ENCODE results near the gene TMEM151A. TPM values are rescaled to one million over a fixed set of nuclear protein-coding genes. Genes with fewer than 3 reads are reported as not detected.
A peak's percentile ranks its signal among the peaks of the same experiment; 100 is the strongest.

The TMEM151A gene
- total RNA-seq, 2 donors from 2014 or later, result not detected

DNA sequence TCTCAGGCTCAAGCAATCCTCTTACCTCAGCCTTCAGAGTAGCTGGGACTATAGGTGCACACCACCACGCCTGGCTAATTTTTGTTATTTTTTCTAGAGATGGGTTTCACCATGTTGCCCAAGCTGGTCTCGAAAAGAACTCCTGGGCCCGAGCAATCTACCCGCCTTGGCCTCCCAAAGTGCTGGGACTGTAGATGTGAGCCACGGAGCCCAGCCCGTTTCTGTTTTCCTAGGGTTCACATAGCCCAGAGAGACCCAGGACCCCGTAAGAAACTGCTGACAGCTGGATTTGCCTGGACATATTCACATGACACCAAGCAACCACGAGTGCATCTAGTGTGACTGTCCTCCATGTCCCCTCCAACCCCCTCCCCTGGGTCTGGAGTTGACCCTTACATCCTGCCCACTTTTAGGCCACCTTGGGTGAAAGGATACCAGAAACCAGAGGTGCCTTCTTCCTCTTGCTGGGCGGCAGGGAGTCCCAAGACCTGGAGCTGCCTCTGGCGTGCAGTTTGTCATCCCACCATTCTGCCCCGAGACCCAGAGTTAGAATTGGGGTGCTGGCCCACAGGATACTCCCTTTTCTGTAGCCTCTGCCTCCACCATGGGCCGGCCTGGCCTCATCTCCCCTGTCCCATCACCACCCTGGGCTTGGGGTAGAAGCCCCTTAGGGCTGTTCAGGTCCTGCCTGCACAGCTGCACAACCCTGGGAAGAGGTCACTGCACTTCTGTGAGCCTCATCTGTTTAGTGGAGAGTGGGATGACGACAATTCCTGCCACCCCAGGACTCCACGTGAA is 48.2 kb downstream of the TMEM151A start:
- H3K27ac Mint-ChIP-seq, result no peak overlapping the region
- H3K9me3 Mint-ChIP-seq, result no peaks in the 10 kb centered on the region
- peaks cover 24% of the 10 kb centered on the region for H3K36me3 Mint-ChIP-seq
- no peak overlapping the region for H3K4me3 Mint-ChIP-seq
- peaks cover 0 to 6% of the 10 kb centered on the region in 2 donors for H3K27me3 Mint-ChIP-seq
- ATAC-seq (no peak), DNase-seq (ENCODE audit: low spot score) (no peak)
- H3K4me1 Mint-ChIP-seq (ENCODE audit: low read depth in 2 of 2), result peaks cover 36 to 48% of the 10 kb centered on the region in 2 donors

DNA sequence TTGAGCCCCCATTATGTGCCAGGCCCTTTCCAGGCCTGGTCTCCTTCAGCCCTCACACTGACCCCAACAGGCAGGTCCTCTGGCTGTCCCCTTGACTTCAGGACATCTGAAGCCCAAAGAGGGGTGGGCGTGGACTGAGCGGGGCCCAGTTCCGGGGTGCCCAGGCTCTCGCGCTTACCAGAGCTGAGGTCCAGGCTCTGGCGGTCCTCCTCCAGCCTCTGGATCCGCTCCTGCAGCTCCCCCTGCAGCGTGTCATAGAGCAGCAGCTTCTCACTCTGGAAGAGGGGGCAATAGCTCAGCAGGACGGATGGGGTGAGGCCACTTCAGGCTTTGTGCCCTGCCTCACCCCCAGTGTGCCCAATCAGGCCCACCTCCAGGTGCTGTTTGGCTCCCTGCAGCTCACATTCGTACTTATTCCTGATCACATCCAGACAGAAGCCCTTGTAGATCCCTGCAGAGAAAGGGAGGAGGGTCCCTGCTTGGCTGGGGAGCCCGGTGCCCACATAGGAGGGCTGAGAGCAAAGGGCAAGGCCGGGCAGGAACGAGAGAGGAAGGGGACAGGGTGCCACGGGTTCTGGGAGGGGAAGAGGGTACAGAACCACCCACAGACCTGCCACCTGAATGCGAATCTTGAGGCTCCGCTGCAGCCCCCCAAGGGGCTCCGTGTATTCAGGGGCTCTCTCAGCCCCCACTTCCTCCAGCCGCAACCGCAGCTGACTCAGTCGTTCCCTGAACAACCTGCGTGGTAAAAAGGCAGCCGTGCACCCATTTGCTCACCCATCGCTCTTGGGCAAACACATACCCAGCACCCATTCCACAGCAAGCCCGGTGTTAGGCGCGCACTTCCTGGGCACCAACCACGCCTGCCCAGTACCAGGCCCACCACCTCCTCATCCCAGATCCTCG is 49.2 kb downstream of the TMEM151A start:
- no peak for ATAC-seq
- Mint-ChIP-seq H3K4me1 (ENCODE audit: low read depth in 2 of 2) (peaks cover 38 to 57% of the 10 kb centered on the region in 2 donors), H3K4me3 (no peak overlapping the region), H3K27ac (no peak overlapping the region), H3K36me3 (peaks cover 24% of the 10 kb centered on the region), H3K27me3 (peaks cover 0 to 4% of the 10 kb centered on the region in 2 donors), H3K9me3 (no peaks in the 10 kb centered on the region)
- no peak for DNase-seq (ENCODE audit: low spot score)

DNA sequence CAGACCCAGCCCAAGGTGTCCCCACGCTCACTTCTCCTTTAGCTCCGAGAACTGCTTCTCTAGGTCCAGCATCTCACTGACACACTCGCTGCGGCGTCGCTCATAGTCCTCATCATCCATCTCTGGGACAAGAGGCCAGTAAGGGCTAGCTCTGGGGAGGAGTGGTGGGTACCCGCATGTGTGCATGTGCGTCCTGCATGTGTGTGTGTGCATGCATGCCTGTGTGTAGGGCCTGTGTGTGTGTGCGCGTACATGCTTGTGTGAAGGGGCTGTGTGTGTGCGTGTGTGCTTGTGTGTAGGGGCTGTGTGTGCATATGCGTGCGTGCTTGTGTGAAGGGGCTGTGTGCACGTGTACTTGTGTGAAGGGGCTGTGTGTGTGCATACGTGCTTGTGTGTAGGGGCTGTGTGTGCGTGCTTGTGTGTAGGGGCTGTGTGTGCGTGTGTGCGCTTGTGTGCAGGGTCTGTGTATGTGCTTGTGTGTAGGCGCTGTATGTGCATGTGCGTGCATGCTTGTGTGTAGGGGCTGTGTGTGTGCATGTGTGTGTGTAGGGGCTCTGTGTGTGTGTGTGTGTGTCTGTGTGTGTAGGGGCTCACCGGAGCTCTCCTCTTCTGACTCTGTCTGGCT is 49.9 kb downstream of the TMEM151A start:
- ATAC-seq, result no peak
- DNase-seq (ENCODE audit: low spot score), result no peak
- Mint-ChIP-seq H3K4me3 (no peak overlapping the region), H3K27ac (no peak overlapping the region), H3K4me1 (ENCODE audit: low read depth in 2 of 2) (peaks cover 33 to 51% of the 10 kb centered on the region in 2 donors), H3K27me3 (no peaks in the 10 kb centered on the region), H3K36me3 (peaks cover 24% of the 10 kb centered on the region), H3K9me3 (no peaks in the 10 kb centered on the region)

DNA sequence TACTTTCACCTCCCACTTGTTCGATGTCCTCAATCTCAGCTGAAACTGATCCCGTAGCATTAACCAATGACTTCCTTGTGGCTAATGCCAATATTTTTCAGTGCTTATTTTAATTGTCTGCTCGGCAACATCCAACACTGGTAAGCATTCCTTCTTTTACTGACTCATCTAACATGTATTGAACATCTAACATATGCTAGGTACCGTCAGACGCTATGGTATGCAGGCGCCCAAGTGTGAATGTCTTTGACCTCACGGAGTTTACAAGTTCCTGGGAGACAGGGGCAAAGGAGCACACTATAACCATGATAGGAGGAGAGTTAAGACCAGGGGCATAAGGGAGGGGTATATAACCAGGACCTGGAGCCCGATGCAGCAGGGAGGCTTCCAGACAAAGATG is 51.5 kb downstream of the TMEM151A start:
- Mint-ChIP-seq H3K4me1 (ENCODE audit: low read depth in 2 of 2) (peaks cover 28 to 46% of the 10 kb centered on the region in 2 donors), H3K9me3 (no peaks in the 10 kb centered on the region), H3K4me3 (peak overlapping the region; percentile 96), H3K36me3 (peaks cover 24% of the 10 kb centered on the region), H3K27me3 (peaks cover 0 to 2% of the 10 kb centered on the region in 2 donors), H3K27ac (peak overlapping the region in 1 of 2 donors; percentile 91)
- DNase-seq (ENCODE audit: low spot score) (no peak), ATAC-seq (no peak)

DNA sequence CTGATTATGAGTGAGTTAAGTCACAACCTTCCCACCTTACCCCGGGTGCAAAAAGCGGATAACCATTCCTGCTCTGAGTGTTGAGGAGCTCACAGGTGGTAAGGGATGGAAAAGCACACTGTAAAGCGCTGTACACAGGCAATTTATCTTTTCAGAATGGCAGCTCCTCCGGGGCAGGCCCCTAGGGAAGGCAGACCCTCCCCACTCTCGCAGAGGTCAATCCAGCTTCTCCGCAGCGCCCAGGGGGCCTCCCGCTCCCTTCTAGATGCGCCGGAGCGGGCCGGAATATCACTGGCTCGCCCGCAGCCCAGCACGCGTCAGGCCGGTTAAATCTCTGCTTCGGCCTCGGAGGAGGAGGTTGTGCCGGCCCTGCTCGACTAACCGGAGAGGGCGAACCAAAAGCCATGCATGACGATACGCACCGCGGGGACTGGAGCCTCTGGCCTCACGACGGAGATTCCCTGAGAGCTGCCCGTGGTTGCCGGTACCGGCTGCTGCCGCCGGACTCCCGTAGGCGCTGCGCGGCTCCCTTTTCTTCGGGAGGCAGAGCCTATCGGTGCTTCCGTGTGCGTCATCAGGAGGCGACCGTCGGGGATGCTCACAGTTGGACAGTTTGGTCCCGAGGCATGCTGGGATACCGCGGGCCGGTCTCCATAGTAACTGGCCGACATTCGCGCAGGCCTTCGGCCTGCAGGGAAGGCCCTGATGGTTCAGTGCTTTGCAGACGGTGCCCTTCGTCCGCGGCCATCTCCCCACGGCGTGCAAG is 53.0 kb downstream of the TMEM151A start, which contains the start of gene BRMS1:
Gene BRMS1, minus strand, starts transcription at position 555 of the 766 bp plus-strand sequence. CDS start 2,870 bp downstream, outside the sequence.
- Mint-ChIP-seq H3K27ac (peak within 1 kb of the TSS; percentile 91 to 96), H3K4me3 (peak within 1 kb of the TSS; percentile 96)

DNA sequence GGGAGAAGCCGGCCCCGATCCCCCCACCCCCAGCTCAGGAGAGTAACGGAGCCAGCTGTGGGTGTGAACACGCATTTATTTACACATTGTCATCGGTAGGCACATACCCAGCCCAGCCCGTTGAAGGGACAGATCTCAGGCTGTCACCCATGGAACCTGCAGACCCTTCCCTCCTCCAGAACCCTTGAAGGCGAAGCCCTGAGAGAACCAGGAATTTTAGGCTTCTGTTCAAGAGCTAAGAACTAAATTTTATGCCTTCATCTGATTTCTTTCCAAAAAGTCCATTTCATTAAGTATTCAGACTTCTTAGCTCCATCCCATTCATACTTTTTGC is 53.6 kb downstream of the TMEM151A start:
- H3K27me3 Mint-ChIP-seq, result peaks cover 0 to 2% of the 10 kb centered on the region in 2 donors
- H3K36me3 Mint-ChIP-seq, result peaks cover 20% of the 10 kb centered on the region
- ATAC-seq, result no peak
- H3K27ac Mint-ChIP-seq, result peak overlapping the region; percentile 91 to 96
- no peaks in the 10 kb centered on the region for H3K9me3 Mint-ChIP-seq
- H3K4me1 Mint-ChIP-seq (ENCODE audit: low read depth in 2 of 2), result peaks cover 29 to 48% of the 10 kb centered on the region in 2 donors
- no peak for DNase-seq (ENCODE audit: low spot score)
- H3K4me3 Mint-ChIP-seq, result peak overlapping the region; percentile 96

More for the DNA sequence above, 53.0 kb downstream of the TMEM151A start, which contains the start of gene BRMS1:
- DNase-seq (ENCODE audit: low spot score) (peak; percentile 97), ATAC-seq (peak; percentile 90 to 93)
- Mint-ChIP-seq H3K36me3 (peaks cover 20% of the 10 kb centered on the region), H3K27me3 (peaks cover 0 to 2% of the 10 kb centered on the region in 2 donors), H3K4me1 (ENCODE audit: low read depth in 2 of 2) (peaks cover 29 to 48% of the 10 kb centered on the region in 2 donors), H3K9me3 (no peaks in the 10 kb centered on the region)

Other genes starting within 250 kb of the TMEM151A start
- gene GAL3ST3, start 242.7 kb upstream of the TMEM151A start, total RNA-seq, result not detected
- gene SF3B2, start 239.5 kb upstream of the TMEM151A start, total RNA-seq, result 100 to 1,000 TPM; 227 to 286 TPM
- 10 to 100 TPM; 64.3 to 73.3 TPM for gene PACS1, start 221.6 kb upstream of the TMEM151A start, total RNA-seq
- gene KLC2, start 34.2 kb upstream of the TMEM151A start, total RNA-seq, result 10 to 100 TPM; 38.0 to 77.2 TPM
- 100 to 1,000 TPM; 139 to 146 TPM for gene RAB1B, start 23.3 kb upstream of the TMEM151A start, total RNA-seq
- 1 to 10 TPM; 1.2 to 2.6 TPM for gene CNIH2, start 13.7 kb upstream of the TMEM151A start, total RNA-seq
- 10 to 100 TPM; 62.7 to 76.1 TPM for gene YIF1A, start 2.8 kb upstream of the TMEM151A start, total RNA-seq
- gene CD248, start 25.1 kb downstream of the TMEM151A start, total RNA-seq, result under 1 TPM; 0.10 to 0.59 TPM
- 1 to 10 TPM in 1 of 2 donors, under 1 TPM in 1; 0.43 to 2.1 TPM for gene RIN1, start 44.5 kb downstream of the TMEM151A start, total RNA-seq
- gene BRMS1, start 53.2 kb downstream of the TMEM151A start, total RNA-seq, result 10 to 100 TPM; 53.2 to 64.5 TPM
- 1 to 10 TPM; 3.5 to 5.4 TPM for gene B4GAT1, start 55.7 kb downstream of the TMEM151A start, total RNA-seq
- gene SLC29A2, start 79.9 kb downstream of the TMEM151A start, total RNA-seq, result 10 to 100 TPM in 1 of 2 donors, 1 to 10 TPM in 1; 2.4 to 13.6 TPM
- gene NPAS4, start 129.1 kb downstream of the TMEM151A start, total RNA-seq, result not detected
- gene MRPL11, start 147.0 kb downstream of the TMEM151A start, total RNA-seq, result 100 to 1,000 TPM in 1 of 2 donors, 10 to 100 TPM in 1; 58.7 to 112 TPM
- gene PELI3, start 175.0 kb downstream of the TMEM151A start, total RNA-seq, result 1 to 10 TPM; 5.4 to 6.0 TPM
- gene DPP3, start 188.5 kb downstream of the TMEM151A start, total RNA-seq, result 100 to 1,000 TPM in 1 of 2 donors, 10 to 100 TPM in 1; 77.4 to 122 TPM
- gene BBS1, start 218.7 kb downstream of the TMEM151A start, total RNA-seq, result 10 to 100 TPM; 20.5 to 21.7 TPM